GM23248 (cell line): ENCODE data around the gene MRGPRD.

Experiments used
- EZH2 ChIP-seq: fragments of 200-600 bp; sonication (generic); IDR thresholded peaks from 2 replicates; pipeline ENCODE4 v1.6.1; 2018; ENCODE audit warnings: antibody characterized with exemption, mild to moderate bottlenecking; ENCODE audit not compliant: insufficient read depth, poor library complexity, severe bottlenecking
- EZH2phosphoT487 ChIP-seq: fragments of 200-600 bp; sonication (generic); IDR thresholded peaks from 2 replicates; pipeline ENCODE4 v1.6.1; 2018; ENCODE audit warnings: antibody characterized with exemption, moderate library complexity, mild to moderate bottlenecking, low read depth; ENCODE audit not compliant: insufficient read depth

DNA sequence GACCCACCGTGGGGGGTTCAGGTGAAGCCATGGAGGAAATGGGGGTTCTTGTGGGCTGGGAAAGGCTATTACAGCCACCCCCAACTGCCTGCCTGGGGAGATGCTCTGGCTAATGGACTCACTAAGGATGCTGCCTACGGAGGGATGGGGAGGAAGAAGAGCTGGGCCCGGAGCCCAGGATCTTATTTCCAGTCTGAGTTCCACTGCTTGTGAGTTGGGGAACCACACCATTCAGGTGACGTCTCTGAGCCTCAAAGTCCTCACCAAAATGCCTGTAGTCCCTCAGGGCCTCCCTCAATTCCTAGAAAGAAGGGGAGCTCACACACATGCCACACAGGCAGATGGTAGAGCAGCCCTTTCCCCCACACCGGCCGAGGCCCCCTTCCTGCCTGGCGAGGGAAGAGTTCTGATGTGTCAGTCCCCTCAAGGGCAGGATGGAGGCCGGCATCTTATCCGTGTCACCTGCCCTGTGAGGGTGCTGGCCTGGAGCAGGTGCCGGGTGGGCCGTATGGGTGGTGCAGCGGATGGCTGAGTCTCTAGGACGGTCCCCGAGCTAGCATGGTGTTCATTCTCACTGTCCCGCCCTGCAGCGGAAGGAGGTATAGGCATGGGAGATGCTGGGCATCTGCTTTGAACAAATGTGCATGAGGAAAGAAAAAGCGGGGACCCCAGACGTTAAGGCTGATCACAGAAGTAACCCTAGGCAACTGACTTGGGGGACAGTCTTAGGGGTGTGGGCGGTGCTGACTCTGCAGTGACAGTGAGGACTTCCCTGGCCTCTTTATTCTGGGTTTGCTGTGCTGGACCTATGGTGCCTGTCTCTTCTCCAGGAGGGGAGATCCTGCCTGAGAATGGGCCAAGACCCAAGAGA lies 16.6 kb upstream of the MRGPRD start:
- TF ChIP-seq EZH2 = no peak
- no peak for TF ChIP-seq EZH2phosphoT487
